HG03060 (cell line): Measurements from ENCODE around the gene FUT2.
"Not testable (repeated sequence)": the region's sequence is repeated elsewhere in the genome, so short reads cannot be mapped to it uniquely, and the experiment has no call there.

Source experiments
- ATAC-seq: cut with Tn5 transposase; IDR thresholded peaks from one replicate; pipeline ENCODE4 v1.9.1; 2021; ENCODE audit warnings: low read depth, moderate number of reproducible peaks; ENCODE audit not compliant: unreplicated experiment

FUT2 gene

DNA sequence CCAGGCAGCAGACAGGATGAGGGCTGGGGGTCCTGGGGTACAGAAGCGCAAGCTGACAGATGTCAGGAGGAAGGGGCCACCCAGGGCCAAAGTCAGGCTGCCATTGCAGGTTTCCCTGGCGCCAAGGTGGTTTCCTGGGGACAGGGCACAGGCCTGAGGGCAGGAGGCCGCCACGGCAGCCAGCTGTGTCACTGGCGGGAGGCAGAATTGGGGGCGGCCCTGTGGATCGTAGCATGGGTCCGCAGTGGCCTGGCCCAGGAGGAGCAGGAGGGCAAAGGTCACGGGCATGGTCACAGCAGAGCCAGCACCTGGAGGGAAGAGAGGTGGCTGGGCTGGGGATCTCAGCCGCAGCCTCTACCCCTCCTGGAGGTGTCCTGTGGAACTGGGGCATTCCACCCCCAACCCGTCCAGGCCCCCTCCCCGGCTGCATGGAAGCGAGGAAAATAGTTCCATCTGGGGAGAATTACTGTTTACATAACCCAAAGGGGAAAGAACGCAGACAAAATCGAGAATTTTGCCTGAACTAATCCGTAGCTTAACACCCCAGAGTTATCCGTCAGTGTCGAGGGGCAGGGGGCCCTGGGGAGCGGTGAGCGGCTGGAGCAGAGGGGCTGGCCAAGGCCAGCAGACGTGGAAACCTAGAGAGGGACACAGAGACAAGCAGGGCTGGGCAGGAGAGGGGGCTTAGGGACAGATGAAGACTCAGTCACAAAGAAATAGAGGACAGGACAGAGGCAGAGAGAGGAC is 24.9 kb upstream of the FUT2 start:
- ATAC-seq = no peak

DNA sequence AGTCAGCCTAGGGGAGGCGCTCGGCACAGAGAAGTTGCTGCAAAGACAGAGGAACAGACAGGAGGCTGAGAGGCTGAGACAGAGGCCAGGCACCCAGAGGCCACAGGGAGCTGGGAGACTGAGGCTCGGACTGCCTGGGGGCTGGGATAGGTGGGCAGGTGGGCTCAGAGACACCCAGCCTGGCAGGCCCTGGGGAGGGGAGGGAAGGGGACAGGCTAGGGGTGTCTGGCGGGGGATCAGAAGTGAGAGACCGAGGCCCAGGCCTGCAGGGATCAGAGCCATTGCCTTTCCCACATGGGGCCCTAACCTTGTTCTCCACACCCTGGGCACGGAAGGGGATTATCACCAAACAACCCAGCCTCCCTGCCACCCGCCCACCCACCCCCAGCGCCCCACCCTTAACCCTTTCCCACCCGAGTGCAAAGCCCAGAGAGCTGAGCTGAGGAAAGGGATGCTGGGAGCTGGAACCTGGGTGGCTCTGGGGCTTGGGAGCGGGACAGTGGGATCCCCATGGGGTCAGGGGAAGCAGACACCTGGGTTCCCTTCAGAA is 24.2 kb upstream of the FUT2 start:
- no peak for ATAC-seq

DNA sequence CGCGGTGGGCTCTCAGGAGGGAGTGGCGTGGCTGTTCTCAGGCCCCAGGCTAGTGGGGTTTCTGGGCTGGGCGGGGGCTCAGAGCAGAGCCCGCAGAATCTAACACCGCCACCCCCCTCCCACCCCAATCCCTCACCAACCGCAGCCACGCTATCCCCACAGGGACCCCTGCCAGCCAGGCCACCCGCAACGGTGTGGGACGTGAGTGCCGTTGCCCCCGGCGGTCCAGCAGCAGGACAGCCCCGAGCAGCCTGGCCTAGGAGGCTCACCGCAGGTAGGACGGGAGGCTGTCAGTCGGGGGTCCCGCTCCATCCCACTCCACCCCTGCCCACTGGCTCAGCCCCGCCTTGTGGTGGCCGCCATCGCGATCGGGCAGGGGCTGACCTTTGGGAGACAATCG is 22.8 kb upstream of the FUT2 start, which contains the start of gene NTN5:
Gene NTN5 (minus strand): TSS at position 24 of the 400 bp plus-strand sequence. CDS start 2,031 bp downstream, outside the sequence.
- ATAC-seq = no peak

- ATAC-seq = no peak
These were observed 22.2 kb upstream of the FUT2 start for GRCh38 chr19:48673436-48674100.

DNA sequence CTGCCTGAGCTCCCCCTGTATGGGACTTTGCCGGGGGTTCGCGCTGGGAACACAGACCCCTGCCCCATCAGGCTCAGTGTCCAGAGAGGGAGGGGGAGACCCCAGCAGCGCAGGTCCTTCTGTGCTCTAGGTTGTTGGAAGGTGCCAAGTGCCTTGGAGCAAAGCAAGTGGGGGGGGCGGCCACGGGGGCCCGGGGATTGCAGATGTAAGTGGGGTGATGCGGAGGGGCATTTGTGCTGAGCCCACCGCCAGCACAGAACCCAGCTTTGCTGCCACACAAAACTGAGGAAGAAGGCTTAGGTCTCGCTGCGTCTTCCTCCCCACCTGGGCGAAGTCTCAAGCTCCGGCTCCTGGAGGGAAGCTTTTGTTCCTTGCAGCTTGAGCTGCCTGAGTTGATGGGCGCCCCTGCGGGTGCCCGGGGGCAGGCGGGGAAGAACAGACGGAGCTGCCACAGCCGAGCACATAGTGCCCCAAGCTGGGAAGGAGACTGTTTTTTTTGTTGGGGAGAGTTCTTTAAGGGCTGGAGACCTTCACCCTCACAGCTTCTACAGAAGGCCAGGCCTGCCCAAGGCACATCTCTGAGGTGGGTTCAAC is 21.5 kb upstream of the FUT2 start:
- ATAC-seq = no peak

DNA sequence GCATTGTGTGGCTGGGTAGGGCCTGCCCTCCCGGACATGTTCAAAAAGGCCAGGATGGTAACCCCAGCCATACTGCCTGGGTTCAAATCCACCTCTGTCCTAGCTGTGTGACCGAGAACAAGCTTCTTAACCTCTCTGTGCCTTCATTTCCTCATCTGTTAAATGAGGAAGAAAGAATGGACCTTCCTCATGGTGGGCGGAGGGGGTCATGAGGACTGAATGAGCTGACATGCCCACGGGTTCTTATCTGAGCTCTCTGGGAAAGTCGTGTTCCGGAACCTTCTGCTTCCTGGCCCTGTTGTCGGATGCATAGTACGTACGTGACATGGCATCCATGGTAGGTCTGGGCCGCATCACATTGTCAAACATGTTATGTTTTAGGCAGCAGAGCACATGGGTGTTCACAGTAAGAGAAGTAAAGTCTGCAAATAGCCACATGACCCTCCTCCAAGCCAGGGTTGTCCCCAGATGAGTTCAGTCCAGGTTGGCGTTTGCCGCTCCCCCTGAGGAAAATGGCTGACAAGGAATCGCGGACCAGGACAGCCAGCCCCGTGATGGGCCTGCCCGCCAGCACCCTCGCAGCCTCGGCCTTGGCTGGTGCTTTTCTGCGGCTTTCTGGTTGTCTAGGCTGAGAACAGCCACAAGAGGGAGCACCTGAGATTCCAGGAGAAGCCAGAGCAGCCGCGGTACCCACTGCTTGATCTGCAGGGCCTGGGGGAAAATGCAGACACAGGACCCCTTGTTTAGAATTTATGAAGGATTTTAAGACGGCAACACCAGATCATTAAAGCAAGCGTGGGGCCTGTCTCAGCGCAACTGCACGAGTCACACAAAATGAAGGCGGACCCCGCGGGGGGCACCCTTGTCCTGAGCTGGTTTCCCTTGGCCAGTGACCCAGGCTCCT is 20.6 kb upstream of the FUT2 start:
- no peak for ATAC-seq

DNA sequence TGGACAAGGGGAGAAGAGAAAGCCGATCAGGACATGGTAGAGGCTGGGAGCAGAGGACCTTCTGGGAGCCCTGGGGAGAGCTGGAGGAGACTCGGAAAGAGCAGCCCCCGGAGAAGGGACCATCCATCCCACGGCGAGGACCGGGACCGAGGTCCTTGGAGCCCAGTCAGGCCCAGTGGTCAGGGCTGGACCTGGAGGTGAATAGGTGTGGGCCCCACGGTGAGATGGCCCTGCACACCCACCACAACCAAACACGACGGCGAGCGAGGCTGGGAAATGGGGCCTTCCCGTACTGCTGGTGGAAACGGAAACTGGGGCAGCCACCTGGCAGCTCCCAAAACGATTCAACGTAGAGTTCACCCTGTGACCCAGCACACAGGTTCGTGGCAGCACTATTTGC is 19.3 kb upstream of the FUT2 start:
- no peak for ATAC-seq

DNA sequence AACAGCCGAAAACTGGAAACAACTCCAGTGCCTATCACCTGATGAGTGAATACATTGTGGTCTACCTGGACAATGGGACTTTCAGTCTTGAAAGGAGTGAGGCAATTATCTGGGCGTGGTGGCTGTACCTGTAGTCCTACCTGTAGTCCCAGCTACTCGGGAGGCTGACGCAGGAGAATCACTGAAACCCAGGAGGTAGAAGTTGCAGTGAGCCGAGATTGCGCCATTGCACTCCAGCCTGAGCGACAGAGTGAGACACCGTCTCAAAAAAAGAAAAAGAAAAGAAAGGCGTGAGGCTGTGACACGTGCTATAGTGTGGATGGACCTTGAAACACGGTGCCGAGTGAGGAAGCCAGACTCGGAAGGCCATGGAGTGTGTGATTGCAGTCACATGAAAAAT is 18.9 kb upstream of the FUT2 start:
- ATAC-seq = no peak

GRCh38 chr19:48678201-48678600 is 17.6 kb upstream of the FUT2 start:
- no peak for ATAC-seq

DNA sequence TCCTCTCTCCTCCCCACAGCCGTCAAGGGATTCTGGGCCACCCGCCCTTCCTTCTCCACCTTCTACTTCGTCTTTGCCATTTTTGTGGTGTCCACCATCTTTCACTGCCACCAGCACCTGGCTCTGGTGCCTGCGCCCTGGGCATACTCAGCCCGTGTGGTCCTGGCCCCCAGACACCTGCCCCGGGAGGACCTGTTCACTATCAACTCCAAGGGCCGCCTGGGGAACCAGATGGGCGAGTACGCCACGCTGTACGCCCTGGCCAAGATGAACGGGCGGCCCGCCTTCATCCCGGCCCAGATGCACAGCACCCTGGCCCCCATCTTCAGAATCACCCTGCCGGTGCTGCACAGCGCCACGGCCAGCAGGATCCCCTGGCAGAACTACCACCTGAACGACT is 15.8 kb upstream of the FUT2 start:
- not testable (repeated sequence) for ATAC-seq

GRCh38 chr19:48680436-48681126 is 15.2 kb upstream of the FUT2 start:
- no peak for ATAC-seq

DNA sequence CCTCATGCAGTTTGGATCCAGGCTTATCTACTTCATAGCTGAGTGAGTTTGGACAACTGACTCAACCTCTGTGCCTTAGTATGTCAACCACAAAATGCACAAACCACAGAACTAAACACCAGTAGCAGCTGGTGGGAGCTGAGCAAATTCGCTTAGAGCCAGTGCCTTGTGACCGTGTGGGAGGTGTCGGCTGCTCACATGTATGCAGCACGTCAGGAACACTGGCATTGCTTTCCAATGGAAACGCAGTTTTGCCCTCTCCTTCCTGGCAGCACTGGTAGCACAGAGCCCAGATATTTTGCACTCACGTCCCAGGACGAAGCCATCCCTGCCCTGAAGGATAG is 14.7 kb upstream of the FUT2 start:
- ATAC-seq = no peak

DNA sequence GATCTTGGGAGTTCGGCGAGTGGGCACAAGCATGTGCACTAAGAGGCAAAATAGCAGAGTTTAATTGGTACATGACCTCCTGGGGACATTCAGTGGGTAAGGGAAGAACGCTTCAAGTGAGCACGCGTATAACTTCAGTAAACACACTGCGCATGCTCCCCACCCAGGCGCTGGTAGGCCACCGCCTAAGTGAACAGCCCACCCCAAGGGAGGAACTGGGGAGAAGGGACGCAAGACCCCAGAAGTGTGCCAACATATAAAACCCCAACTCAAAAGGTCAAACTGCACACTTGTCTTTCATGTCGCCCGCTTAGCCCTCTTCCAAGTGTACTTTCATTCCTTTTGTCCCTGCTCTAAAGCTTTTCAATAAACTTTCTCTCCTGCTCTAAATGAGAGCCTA is 12.4 kb upstream of the FUT2 start:
- ATAC-seq = no peak

- no peak for ATAC-seq
These were observed 10.2 kb upstream of the FUT2 start for GRCh38 chr19:48685583-48685982.

DNA sequence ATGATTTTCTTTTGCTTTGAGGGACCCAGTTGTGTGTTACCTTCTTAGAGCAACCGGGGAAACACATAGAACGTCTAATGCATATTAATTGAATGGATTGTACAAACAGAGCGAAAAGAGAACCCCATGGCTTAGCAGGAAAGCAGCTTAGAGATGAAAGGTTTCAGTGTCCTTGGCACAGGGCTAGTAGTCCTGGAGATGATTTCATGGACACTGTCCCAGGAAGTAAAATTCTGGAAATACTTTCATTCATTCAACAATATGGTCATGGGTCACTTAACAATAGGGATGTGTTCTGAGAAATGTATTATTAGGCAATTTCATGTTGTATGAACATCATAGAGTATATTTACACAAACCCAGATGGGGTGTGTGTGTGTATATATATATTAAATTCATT is 9.7 kb upstream of the FUT2 start:
- ATAC-seq = no peak

GRCh38 chr19:48686637-48687036 is 9.1 kb upstream of the FUT2 start:
- not testable (repeated sequence) for ATAC-seq

DNA sequence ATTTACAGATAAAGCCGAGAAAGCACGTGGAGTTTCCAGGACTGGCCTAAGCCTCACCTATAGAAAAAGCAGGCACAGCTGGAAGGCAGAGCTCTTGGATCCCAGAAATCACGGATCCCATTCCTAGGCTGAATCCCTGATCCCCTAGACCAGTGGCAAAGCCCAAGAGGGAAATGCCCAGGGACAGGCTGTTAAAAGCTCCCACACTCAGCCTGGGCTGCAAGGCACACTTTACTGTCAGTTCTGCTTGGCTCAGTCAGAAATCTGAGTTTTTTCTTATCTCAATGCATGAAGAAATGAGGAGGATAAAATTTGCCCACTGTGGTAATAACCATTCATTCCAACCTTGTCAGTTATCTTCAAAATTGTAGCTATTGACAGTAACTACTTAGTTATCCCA is 8.0 kb upstream of the FUT2 start:
- no peak for ATAC-seq

DNA sequence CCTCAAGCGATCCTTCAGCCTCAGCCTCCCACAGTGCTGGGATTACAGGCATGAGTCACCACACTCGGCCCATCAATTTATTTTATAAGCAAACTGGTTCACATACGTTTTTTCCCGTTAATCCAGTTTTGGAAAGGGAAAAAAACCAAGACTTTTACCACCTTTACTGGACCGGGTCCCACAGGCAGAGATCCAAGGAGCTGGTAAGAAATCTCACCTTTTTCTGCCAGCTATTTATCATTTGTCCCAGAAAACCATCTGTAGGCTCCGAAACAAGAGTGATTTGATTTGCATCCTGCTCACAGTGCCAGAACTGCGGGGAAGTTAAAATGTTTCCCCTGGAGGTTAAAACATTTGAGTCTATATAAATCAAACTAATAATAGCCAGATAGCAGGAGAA is 6.3 kb upstream of the FUT2 start:
- no peak for ATAC-seq

GRCh38 chr19:48693629-48694028 is 2.1 kb upstream of the FUT2 start:
- not testable (repeated sequence) for ATAC-seq
